Measurements from ENCODE around the gene EPHA3. TPM values are rescaled to one million over a fixed set of nuclear protein-coding genes. Genes with fewer than 3 reads are reported as not detected.

The EPHA3 gene
- total and polyA plus RNA-seq, 2 donors (not counting 3 experiments of a cell fraction or from before 2014, with no cell fraction given): not detected

DNA sequence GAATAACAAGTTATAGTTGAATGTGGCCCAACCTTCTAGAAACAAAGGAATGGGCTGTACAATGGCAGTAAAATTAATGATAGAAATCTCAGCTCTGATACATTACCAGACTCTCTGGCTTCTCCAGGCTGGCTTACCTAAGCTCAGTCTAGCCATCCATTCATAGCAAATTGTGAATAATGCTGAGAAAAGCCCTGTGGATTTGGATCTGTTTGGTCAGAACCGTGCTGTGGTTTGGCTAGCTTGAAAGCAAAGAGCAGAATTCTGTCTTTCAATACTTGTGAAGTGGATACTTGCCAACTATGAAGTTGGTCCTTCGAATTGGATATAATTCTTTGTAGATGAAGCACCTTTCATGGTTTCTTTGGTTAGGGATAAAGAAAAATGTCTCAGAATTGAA, 199.1 kb downstream of the EPHA3 start:
- CTCF ChIA-PET: no interaction called here
- Histone ChIP-seq H3K4me1 (ENCODE audit: control insufficient read depth, extremely low read depth, insufficient read depth, low read length) (no peaks in the 10 kb centered on the region), H3K9me3 (replicated peaks; ENCODE audit: control insufficient read depth, insufficient read depth, low read length) (no peaks in the 10 kb centered on the region), H2AFZ (ENCODE audit: low read depth, low read length) (no peak overlapping the region), H4K20me1 (replicated peaks; ENCODE audit: control insufficient read depth, extremely low read depth, insufficient read depth, low read length) (no peaks in the 10 kb centered on the region), H3K4me3 (replicated peaks in 1 of 3; ENCODE audit: insufficient read depth in 1 of 3, low read depth in 1 of 3, low read length in 3 of 3) (no peak overlapping the region), H3K9ac (replicated peaks; ENCODE audit: extremely low read depth, insufficient read depth, low read length) (no peak overlapping the region), H3K9me1 (replicated peaks; ENCODE audit: control insufficient read depth, extremely low read depth, insufficient read depth, low read length) (no peaks in the 10 kb centered on the region), H3K27ac (ENCODE audit: insufficient read depth, low read depth, low read length) (no peak overlapping the region), H3K79me2 (ENCODE audit: control insufficient read depth, insufficient read depth, low read length) (no peaks in the 10 kb centered on the region), H3K36me3 (ENCODE audit: control insufficient read depth in 2 of 2, extremely low read depth in 1 of 2, insufficient read depth in 2 of 2, low read length in 2 of 2) (no peaks in the 10 kb centered on the region), H3K4me2 (ENCODE audit: insufficient read depth, low read length) (no peak overlapping the region), H3K27me3 (ENCODE audit: control insufficient read depth in 2 of 2, insufficient read depth in 2 of 2, low read length in 2 of 2) (no peaks in the 10 kb centered on the region)
- FAIRE-seq: no peak
- POLR2A ChIA-PET: no interaction called here
- no TSS peak for BruUV-seq (replicated peaks)
- DNase-seq (ENCODE audit: low read depth, low spot score): no peak
- intact Hi-C loops (cut with micrococcal nuclease): no loop called here
- dilution Hi-C loops (cut with MboI; ENCODE audit: extremely low pct_ligation_motif_present, low sequenced_read_pairs): no loop called here
- no peak for TF ChIP-seq POLR2AphosphoS5 (IDR thresholded peaks at IDR 0.05; ENCODE audit: insufficient read depth, low read depth, low read length)
- TF ChIP-seq POLR2A (IDR thresholded peaks at IDR 0.05; ENCODE audit: low read depth, low read length): no peak
- no peak for TF ChIP-seq MYC (IDR thresholded peaks at IDR 0.05; ENCODE audit: low read depth, low read length)
- no peak for TF ChIP-seq FOS (IDR thresholded peaks at IDR 0.05; ENCODE audit: borderline replicate concordance, insufficient read depth, low read length)
- TF ChIP-seq EZH2 (IDR thresholded peaks at IDR 0.05; ENCODE audit: borderline replicate concordance, low read depth, low read length, severe bottlenecking): no peak
- no peak for TF ChIP-seq MAX (IDR thresholded peaks at IDR 0.05; ENCODE audit: insufficient read depth, insufficient read length)
- TF ChIP-seq, protein P1, sequence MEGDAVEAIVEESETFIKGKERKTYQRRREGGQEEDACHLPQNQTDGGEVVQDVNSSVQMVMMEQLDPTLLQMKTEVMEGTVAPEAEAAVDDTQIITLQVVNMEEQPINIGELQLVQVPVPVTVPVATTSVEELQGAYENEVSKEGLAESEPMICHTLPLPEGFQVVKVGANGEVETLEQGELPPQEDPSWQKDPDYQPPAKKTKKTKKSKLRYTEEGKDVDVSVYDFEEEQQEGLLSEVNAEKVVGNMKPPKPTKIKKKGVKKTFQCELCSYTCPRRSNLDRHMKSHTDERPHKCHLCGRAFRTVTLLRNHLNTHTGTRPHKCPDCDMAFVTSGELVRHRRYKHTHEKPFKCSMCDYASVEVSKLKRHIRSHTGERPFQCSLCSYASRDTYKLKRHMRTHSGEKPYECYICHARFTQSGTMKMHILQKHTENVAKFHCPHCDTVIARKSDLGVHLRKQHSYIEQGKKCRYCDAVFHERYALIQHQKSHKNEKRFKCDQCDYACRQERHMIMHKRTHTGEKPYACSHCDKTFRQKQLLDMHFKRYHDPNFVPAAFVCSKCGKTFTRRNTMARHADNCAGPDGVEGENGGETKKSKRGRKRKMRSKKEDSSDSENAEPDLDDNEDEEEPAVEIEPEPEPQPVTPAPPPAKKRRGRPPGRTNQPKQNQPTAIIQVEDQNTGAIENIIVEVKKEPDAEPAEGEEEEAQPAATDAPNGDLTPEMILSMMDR (IDR thresholded peaks at IDR 0.05; ENCODE audit: extremely low read depth in 1 of 2, insufficient read depth in 1 of 2, low read depth in 1 of 2, low read length in 2 of 2): no peak
- TF ChIP-seq GATA2 (IDR thresholded peaks at IDR 0.05; ENCODE audit: insufficient read depth, insufficient read length, low read depth, low read length): no peak
- TF ChIP-seq JUN (IDR thresholded peaks at IDR 0.05; ENCODE audit: borderline replicate concordance, insufficient read depth, insufficient read length, low read depth): no peak
